ENCODE data around the gene OR7D4.

GRCh38 chr19:9175326-9175725 lies 44.1 kb downstream of the OR7D4 start:
- no peak for TF ChIP-seq MXI1 (IDR thresholded peaks at IDR 0.05; ENCODE audit: low read depth, low read length)
- TF ChIP-seq USF2 (IDR thresholded peaks at IDR 0.05; ENCODE audit: borderline replicate concordance, low read depth, low read length), result no peak
- TF ChIP-seq SMC3 (IDR thresholded peaks at IDR 0.05; ENCODE audit: low read depth, low read length), result no peak
- no peak for TF ChIP-seq POLR2AphosphoS5 (IDR thresholded peaks at IDR 0.05; ENCODE audit: low read depth, low read length)
- no peak for TF ChIP-seq CTCF (IDR thresholded peaks at IDR 0.05)
